Osteoblast (primary cell): ENCODE results near the gene RNF130. TPM values are rescaled to one million over a fixed set of nuclear protein-coding genes. Genes with fewer than 3 reads are reported as not detected.

ENCODE experiments used
- DNase-seq: peaks from one replicate; pipeline ENCODE4 v3.0.0; 2011; ENCODE audit warnings: low spot score, mixed read lengths; ENCODE audit not compliant: insufficient read length; ENCODE audit errors: missing footprints
- H2AFZ ChIP-seq: 2 replicates; pipeline ENCODE4 v1.6.0; 2011; ENCODE audit warnings: mild to moderate bottlenecking, low read length
- H3K27ac ChIP-seq: 2 replicates; pipeline ENCODE4 v1.5.1; 2011; ENCODE audit warnings: mild to moderate bottlenecking, low read depth, low read length, moderate library complexity
- H3K27me3 ChIP-seq: 2 replicates; pipeline ENCODE4 v1.6.0; 2012; ENCODE audit warnings: mild to moderate bottlenecking, control low read depth, inconsistent platforms, low read length, moderate library complexity; ENCODE audit not compliant: insufficient read depth
- H3K36me3 ChIP-seq: 2 replicates; pipeline ENCODE4 v1.5.1; 2011; ENCODE audit warnings: mild to moderate bottlenecking, low read length, control low read depth, moderate library complexity; ENCODE audit not compliant: insufficient read depth
- H3K4me1 ChIP-seq: 2 replicates; pipeline ENCODE4 v1.5.1; 2011; ENCODE audit warnings: mild to moderate bottlenecking, low read length, control low read depth, moderate library complexity; ENCODE audit not compliant: insufficient read depth
- H3K4me2 ChIP-seq: 2 replicates; pipeline ENCODE4 v1.6.0; 2011; ENCODE audit warnings: mild to moderate bottlenecking, low read length; ENCODE audit not compliant: insufficient read depth
- H3K4me3 ChIP-seq: fragments of 200-600 bp; sonication (generic); 3 replicates; pipeline ENCODE4 v1.5.1; 2012; ENCODE audit warnings: mild to moderate bottlenecking, low read length, inconsistent platforms; ENCODE audit not compliant: insufficient read depth
- H3K79me2 ChIP-seq: 2 replicates; pipeline ENCODE4 v1.6.0; 2012; ENCODE audit warnings: mild to moderate bottlenecking, low read length, control low read depth, inconsistent platforms; ENCODE audit not compliant: insufficient read depth
- H3K9me3 ChIP-seq: 2 replicates; pipeline ENCODE4 v1.5.1; 2011; ENCODE audit warnings: low read depth, low read length, control low read depth
- H4K20me1 ChIP-seq: 2 replicates; pipeline ENCODE4 v1.6.0; 2012; ENCODE audit warnings: mild to moderate bottlenecking, low read length, control low read depth; ENCODE audit not compliant: insufficient read depth
- total RNA-seq: library from RNA; depleted of rRNA; stranded (reverse); fragments of >200 nt; gene quantifications from 2 replicates; pipeline ENCODE4 v1.2.3, GENCODE V29; 2012
- TF ChIP-seq, protein P1 (sequence below): IDR thresholded peaks from 2 replicates; pipeline ENCODE4 v1.5.1; 2011; ENCODE audit warnings: mild to moderate bottlenecking, low read depth, low read length, moderate library complexity; ENCODE audit errors: extremely low read depth

RNF130 gene
- total RNA-seq, 1 donor = 28.6 TPM

DNA sequence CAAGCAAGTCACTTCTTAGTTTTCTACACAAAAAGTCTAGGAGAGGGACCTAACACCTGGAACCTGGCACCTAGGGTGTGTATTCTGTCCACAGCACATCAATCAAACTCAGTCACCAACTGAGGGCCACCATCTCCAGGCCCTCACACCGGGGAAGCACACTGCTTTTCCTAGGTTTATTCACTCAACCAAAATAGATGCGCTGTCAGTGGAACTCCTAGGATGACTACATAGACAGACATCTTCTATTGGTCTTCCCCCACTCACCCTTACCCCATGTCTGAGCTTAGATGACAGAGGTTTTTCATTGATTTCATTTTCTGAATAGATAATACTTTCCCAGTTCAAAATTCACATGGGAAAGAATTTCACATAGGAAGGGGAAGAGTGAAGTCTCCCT is 59.2 kb downstream of the RNF130 start:
- TF ChIP-seq, protein P1, sequence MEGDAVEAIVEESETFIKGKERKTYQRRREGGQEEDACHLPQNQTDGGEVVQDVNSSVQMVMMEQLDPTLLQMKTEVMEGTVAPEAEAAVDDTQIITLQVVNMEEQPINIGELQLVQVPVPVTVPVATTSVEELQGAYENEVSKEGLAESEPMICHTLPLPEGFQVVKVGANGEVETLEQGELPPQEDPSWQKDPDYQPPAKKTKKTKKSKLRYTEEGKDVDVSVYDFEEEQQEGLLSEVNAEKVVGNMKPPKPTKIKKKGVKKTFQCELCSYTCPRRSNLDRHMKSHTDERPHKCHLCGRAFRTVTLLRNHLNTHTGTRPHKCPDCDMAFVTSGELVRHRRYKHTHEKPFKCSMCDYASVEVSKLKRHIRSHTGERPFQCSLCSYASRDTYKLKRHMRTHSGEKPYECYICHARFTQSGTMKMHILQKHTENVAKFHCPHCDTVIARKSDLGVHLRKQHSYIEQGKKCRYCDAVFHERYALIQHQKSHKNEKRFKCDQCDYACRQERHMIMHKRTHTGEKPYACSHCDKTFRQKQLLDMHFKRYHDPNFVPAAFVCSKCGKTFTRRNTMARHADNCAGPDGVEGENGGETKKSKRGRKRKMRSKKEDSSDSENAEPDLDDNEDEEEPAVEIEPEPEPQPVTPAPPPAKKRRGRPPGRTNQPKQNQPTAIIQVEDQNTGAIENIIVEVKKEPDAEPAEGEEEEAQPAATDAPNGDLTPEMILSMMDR = no peak
- no peak for DNase-seq
- Histone ChIP-seq H3K9me3 (no peaks in the 10 kb centered on the region), H3K36me3 (peaks cover 3% of the 10 kb centered on the region), H3K27me3 (no peaks in the 10 kb centered on the region), H3K4me1 (no peaks in the 10 kb centered on the region), H3K4me2 (no peak overlapping the region), H3K4me3 (no peak overlapping the region), H4K20me1 (no peaks in the 10 kb centered on the region), H3K27ac (no peak overlapping the region), H2AFZ (no peak overlapping the region), H3K79me2 (no peaks in the 10 kb centered on the region)

DNA sequence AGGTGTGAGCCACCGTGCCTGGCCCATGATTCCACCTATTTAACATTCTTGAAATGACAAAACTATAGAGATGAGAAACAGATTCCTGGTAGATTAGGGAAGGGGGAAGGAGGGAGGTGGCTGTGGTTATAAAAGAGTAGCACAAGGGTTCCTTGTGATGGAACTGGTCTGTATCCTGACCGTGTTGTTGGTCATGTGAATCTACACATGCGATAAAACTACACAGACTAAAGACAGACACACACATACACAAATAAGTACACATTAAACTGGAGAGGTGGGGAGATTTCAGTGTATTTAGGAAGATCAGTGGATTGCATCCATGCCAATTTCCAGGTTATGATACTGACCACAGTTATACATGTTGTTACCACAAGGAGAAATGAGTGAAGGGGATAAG is 60.9 kb downstream of the RNF130 start:
- H3K4me2 ChIP-seq = no peak overlapping the region
- no peaks in the 10 kb centered on the region for H3K9me3 ChIP-seq
- H3K27me3 ChIP-seq = no peaks in the 10 kb centered on the region
- TF ChIP-seq, protein P1 = no peak
- no peak overlapping the region for H3K4me3 ChIP-seq
- no peak overlapping the region for H2AFZ ChIP-seq
- H3K4me1 ChIP-seq = no peaks in the 10 kb centered on the region
- H4K20me1 ChIP-seq = no peaks in the 10 kb centered on the region
- no peak for DNase-seq
- H3K79me2 ChIP-seq = no peaks in the 10 kb centered on the region
- H3K36me3 ChIP-seq = peaks cover 3% of the 10 kb centered on the region
- no peak overlapping the region for H3K27ac ChIP-seq

DNA sequence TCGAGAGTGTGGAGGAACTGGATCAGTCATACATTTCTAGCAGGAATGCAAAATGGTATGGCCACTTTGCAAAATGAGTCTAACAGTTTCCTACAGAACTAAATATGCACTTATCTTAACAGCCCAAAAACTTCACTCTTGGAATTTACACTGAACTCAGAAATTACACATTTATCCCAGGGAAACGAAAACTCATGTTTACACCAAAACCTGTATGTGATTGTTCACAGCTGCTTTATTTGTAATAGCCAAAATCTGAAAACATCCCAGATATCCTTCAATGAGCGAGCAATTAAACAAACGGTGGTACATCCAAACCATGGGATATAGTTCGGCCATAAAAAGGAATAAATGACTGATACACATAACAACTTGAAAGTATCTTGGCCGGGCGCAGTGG is 62.0 kb downstream of the RNF130 start:
- peaks cover 3% of the 10 kb centered on the region for H3K36me3 ChIP-seq
- no peaks in the 10 kb centered on the region for H4K20me1 ChIP-seq
- H2AFZ ChIP-seq = no peak overlapping the region
- no peaks in the 10 kb centered on the region for H3K79me2 ChIP-seq
- H3K4me2 ChIP-seq = no peak overlapping the region
- TF ChIP-seq, protein P1 = no peak
- H3K27me3 ChIP-seq = no peaks in the 10 kb centered on the region
- H3K27ac ChIP-seq = no peak overlapping the region
- DNase-seq = no peak
- H3K9me3 ChIP-seq = no peaks in the 10 kb centered on the region
- no peak overlapping the region for H3K4me3 ChIP-seq
- H3K4me1 ChIP-seq = no peaks in the 10 kb centered on the region

DNA sequence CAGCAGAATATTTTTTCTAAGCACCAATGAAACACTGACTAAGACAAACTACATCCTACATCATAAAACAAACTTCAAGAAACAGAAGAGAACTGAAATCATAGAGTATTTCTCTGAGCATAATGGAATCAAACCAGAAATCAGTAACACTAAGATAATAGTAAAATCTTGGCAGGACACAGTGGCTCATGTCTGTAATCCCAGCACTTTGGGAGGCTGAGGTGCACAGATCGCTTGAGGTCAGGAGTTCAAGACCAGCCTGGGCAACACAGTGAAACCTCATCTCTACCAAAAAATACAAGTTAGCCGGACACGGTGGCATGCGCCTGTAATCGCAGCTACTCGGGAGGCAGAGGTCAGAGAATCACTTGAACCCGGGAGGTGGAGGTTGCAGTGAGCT is 63.1 kb downstream of the RNF130 start:
- H2AFZ ChIP-seq = no peak overlapping the region
- no peaks in the 10 kb centered on the region for H3K9me3 ChIP-seq
- H3K4me3 ChIP-seq = no peak overlapping the region
- H3K27ac ChIP-seq = no peak overlapping the region
- no peaks in the 10 kb centered on the region for H3K4me1 ChIP-seq
- TF ChIP-seq, protein P1 = no peak
- DNase-seq = no peak
- H4K20me1 ChIP-seq = no peaks in the 10 kb centered on the region
- no peaks in the 10 kb centered on the region for H3K27me3 ChIP-seq
- peaks cover 3% of the 10 kb centered on the region for H3K36me3 ChIP-seq
- H3K4me2 ChIP-seq = no peak overlapping the region
- no peaks in the 10 kb centered on the region for H3K79me2 ChIP-seq
